Loucy (cell line): ENCODE results near the gene ICE1.
"Not testable (repeated sequence)": the region's sequence is repeated elsewhere in the genome, so short reads cannot be mapped to it uniquely, and the experiment has no call there.

Experiments used
- H2AFZ ChIP-seq: fragments of 200-600 bp; sonication (generic); 2 replicates; pipeline ENCODE4 v1.6.0; 2016; ENCODE audit warnings: antibody characterized with exemption, mild to moderate bottlenecking, low read length, moderate library complexity
- H3F3A ChIP-seq: fragments of 200-600 bp; 2 replicates; pipeline ENCODE4 v1.6.0; 2016; ENCODE audit warnings: antibody characterized with exemption, low read depth, mild to moderate bottlenecking
- H3K27me3 ChIP-seq: fragments of 200-600 bp; sonication (generic); 2 replicates; pipeline ENCODE4 v1.6.1; 2014; ENCODE audit warnings: low read length, mild to moderate bottlenecking; ENCODE audit not compliant: insufficient read depth, poor library complexity, severe bottlenecking
- H3K36me3 ChIP-seq: fragments of 200-600 bp; sonication (generic); 2 replicates; pipeline ENCODE4 v1.6.1; 2016; ENCODE audit warnings: low read length; ENCODE audit not compliant: insufficient read depth
- H3K4me1 ChIP-seq: fragments of 200-600 bp; sonication (generic); 2 replicates; pipeline ENCODE4 v1.5.1; 2014; ENCODE audit warnings: low read length, mild to moderate bottlenecking; ENCODE audit not compliant: insufficient read depth, poor library complexity, severe bottlenecking
- H3K4me2 ChIP-seq: fragments of 200-600 bp; sonication (generic); 2 replicates; pipeline ENCODE4 v1.6.0; 2014; ENCODE audit warnings: antibody characterized with exemption, low read length, low read depth, mild to moderate bottlenecking; ENCODE audit not compliant: poor library complexity, severe bottlenecking
- H3K4me3 ChIP-seq: fragments of 200-600 bp; sonication (generic); 2 replicates; pipeline ENCODE4 v1.5.1; 2014; ENCODE audit warnings: low read length, mild to moderate bottlenecking, mixed read lengths; ENCODE audit not compliant: poor library complexity, severe bottlenecking
- H3K79me2 ChIP-seq: fragments of 200-600 bp; sonication (generic); 2 replicates; pipeline ENCODE4 v1.6.1; 2014; ENCODE audit warnings: low read length; ENCODE audit not compliant: insufficient read depth
- H3K9ac ChIP-seq: fragments of 200-600 bp; sonication (generic); 2 replicates; pipeline ENCODE4 v1.6.0; 2014; ENCODE audit warnings: mild to moderate bottlenecking, low read depth, low read length, moderate library complexity; ENCODE audit not compliant: poor library complexity, severe bottlenecking
- H3K9me2 ChIP-seq: fragments of 200-600 bp; sonication (generic); replicated peaks from 2 replicates; pipeline ENCODE4 v1.6.1; 2016; ENCODE audit warnings: low read depth, low read length, mixed read lengths
- H3K9me3 ChIP-seq: fragments of 200-600 bp; sonication (generic); 2 replicates; pipeline ENCODE4 v1.6.1; 2014; ENCODE audit warnings: mild to moderate bottlenecking, antibody characterized with exemption, low read length, low read depth; ENCODE audit not compliant: insufficient read depth
- H4K20me1 ChIP-seq: fragments of 200-600 bp; sonication (generic); 2 replicates; pipeline ENCODE4 v1.6.0; 2014; ENCODE audit warnings: antibody characterized with exemption, low read length, mild to moderate bottlenecking; ENCODE audit not compliant: insufficient read depth, poor library complexity, severe bottlenecking
- EZH2phosphoT487 ChIP-seq: fragments of 200-600 bp; IDR thresholded peaks from 2 replicates; pipeline ENCODE4 v1.6.1; 2018; ENCODE audit warnings: antibody characterized with exemption, mild to moderate bottlenecking, moderate library complexity, borderline replicate concordance
- TF ChIP-seq, protein P1 (sequence below): fragments of 200-600 bp; sonication (generic); conservative IDR thresholded peaks from 2 replicates; pipeline ENCODE4 v1.5.1; 2014; ENCODE audit warnings: mild to moderate bottlenecking, antibody characterized with exemption, low read length

Gene ICE1

GRCh38 chr5:5475975-5476374 is 53.5 kb downstream of the ICE1 start:
- H3K4me2 ChIP-seq = no peak overlapping the region
- no peaks in the 10 kb centered on the region for H3F3A ChIP-seq
- H3K4me3 ChIP-seq = no peak overlapping the region
- no peaks in the 10 kb centered on the region for H3K79me2 ChIP-seq
- no peak overlapping the region for H2AFZ ChIP-seq
- no peaks in the 10 kb centered on the region for H4K20me1 ChIP-seq
- H3K9ac ChIP-seq = no peak overlapping the region
- H3K36me3 ChIP-seq = peaks cover 15% of the 10 kb centered on the region; the same call in 1 of the 2 replicates
- no peaks in the 10 kb centered on the region for H3K9me3 ChIP-seq
- TF ChIP-seq EZH2phosphoT487 = no peak
- TF ChIP-seq, protein P1, sequence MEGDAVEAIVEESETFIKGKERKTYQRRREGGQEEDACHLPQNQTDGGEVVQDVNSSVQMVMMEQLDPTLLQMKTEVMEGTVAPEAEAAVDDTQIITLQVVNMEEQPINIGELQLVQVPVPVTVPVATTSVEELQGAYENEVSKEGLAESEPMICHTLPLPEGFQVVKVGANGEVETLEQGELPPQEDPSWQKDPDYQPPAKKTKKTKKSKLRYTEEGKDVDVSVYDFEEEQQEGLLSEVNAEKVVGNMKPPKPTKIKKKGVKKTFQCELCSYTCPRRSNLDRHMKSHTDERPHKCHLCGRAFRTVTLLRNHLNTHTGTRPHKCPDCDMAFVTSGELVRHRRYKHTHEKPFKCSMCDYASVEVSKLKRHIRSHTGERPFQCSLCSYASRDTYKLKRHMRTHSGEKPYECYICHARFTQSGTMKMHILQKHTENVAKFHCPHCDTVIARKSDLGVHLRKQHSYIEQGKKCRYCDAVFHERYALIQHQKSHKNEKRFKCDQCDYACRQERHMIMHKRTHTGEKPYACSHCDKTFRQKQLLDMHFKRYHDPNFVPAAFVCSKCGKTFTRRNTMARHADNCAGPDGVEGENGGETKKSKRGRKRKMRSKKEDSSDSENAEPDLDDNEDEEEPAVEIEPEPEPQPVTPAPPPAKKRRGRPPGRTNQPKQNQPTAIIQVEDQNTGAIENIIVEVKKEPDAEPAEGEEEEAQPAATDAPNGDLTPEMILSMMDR = no peak
- H3K9me2 ChIP-seq = no peaks in the 10 kb centered on the region
- no peaks in the 10 kb centered on the region for H3K27me3 ChIP-seq
- peaks cover 4% of the 10 kb centered on the region for H3K4me1 ChIP-seq

DNA sequence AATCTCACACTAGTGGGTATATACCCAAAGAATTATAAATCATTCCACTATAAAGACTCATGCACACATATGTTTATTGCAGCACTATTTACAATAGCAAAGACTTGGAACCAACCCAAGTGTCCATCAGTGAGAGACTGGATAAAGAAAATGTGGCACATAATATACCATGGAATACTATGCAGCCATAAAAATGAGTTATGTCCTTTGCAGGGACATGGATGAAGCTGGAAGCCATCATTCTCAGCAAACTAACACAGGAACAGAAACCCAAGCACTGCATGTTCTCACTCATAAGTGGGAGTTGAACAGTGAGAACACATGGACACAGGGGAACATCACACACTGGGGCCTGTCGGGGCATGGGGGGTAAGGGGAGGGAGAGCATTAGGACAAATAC is 57.1 kb downstream of the ICE1 start:
- H3K36me3 ChIP-seq = peaks cover 17% of the 10 kb centered on the region; the same call in 1 of the 2 replicates
- not testable (repeated sequence) for H3K79me2 ChIP-seq, H3K4me3 ChIP-seq, H3F3A ChIP-seq, H3K9ac ChIP-seq, H2AFZ ChIP-seq, H3K9me2 ChIP-seq, H4K20me1 ChIP-seq, H3K27me3 ChIP-seq, H3K4me2 ChIP-seq, H3K9me3 ChIP-seq, H3K4me1 ChIP-seq

DNA sequence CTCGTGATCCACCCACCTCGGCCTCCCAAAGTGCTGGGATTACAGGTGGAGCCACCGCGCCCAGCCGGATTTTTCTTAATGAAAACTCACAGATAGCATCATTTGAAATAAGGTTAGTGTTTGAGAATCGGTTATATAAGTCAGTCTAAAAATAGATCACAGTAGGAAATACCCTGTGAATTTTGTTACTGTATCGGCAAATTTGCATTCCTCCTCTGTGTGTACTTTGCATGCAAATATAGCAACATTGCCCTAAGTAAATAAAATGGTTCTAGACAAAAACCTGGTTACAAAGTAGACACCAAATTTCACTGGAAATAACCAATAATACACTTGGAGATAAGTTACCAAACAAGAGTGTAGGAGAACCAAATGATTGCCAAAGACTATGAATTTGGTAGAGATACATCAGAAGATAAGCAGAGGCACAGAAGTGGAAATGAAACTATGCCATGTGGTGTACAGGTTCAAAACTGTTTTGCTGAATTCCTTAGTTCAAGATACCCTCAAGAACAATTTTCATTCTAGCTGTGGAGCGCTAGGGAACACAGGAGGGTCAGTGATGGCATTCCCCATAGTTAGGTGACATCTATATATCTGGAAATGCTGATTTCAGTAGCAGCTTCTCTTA is 58.1 kb downstream of the ICE1 start:
- Histone ChIP-seq H3K4me1 (peaks cover 5% of the 10 kb centered on the region), H4K20me1 (no peaks in the 10 kb centered on the region), H3K4me2 (peak overlapping the region; percentile 8), H3F3A (no peaks in the 10 kb centered on the region), H3K9ac (no peak overlapping the region), H3K36me3 (peaks cover 13% of the 10 kb centered on the region; the same call in 1 of the 2 replicates), H2AFZ (no peak overlapping the region), H3K9me2 (no peaks in the 10 kb centered on the region), H3K79me2 (no peaks in the 10 kb centered on the region), H3K27me3 (no peaks in the 10 kb centered on the region), H3K4me3 (no peak overlapping the region), H3K9me3 (no peaks in the 10 kb centered on the region)
- TF ChIP-seq, protein P1 = no peak
- no peak for TF ChIP-seq EZH2phosphoT487

GRCh38 chr5:5481206-5481605 is 58.7 kb downstream of the ICE1 start:
- H3F3A ChIP-seq = no peaks in the 10 kb centered on the region
- no peak overlapping the region for H2AFZ ChIP-seq
- TF ChIP-seq EZH2phosphoT487 = no peak
- TF ChIP-seq, protein P1 = no peak
- H3K9me2 ChIP-seq = no peaks in the 10 kb centered on the region
- H3K36me3 ChIP-seq = peaks cover 9% of the 10 kb centered on the region; the same call in 1 of the 2 replicates
- H3K27me3 ChIP-seq = no peaks in the 10 kb centered on the region
- no peaks in the 10 kb centered on the region for H3K79me2 ChIP-seq
- H3K4me3 ChIP-seq = no peak overlapping the region
- no peaks in the 10 kb centered on the region for H3K9me3 ChIP-seq
- peak overlapping the region; percentile 8 for H3K4me2 ChIP-seq
- peaks cover 5% of the 10 kb centered on the region for H3K4me1 ChIP-seq
- H3K9ac ChIP-seq = no peak overlapping the region
- no peaks in the 10 kb centered on the region for H4K20me1 ChIP-seq
